IMR-90 (cell line): ENCODE measurements around the gene SLC48A1. TPM values are rescaled to one million over a fixed set of nuclear protein-coding genes. Genes with fewer than 3 reads are reported as not detected.
A peak's percentile ranks its signal among the peaks of the same experiment; 100 is the strongest.

Experiments used
- ATAC-seq: fragments of 200-7000 bp; cut with Tn5 transposase; 2 replicates; pipeline ENCODE4 v1.9.1; 2020; ENCODE audit warnings: low read depth, mild to moderate bottlenecking, moderate library complexity
- BruUV-seq: library from RNA; stranded (reverse); fragments of 400-500 nt; replicated peaks from 2 replicates; lab custom pipeline; 2021; lab: Mats Ljungman, UMichigan
- CTCF ChIA-PET: fragments of 300-600 bp; formaldehyde crosslinking; extraction: SDS; loops from one replicate; lab custom pipeline; 2021; ENCODE audit warnings: antibody characterized with exemption; lab: Yijun Ruan, JAX
- POLR2A ChIA-PET: fragments of 300-600 bp; sonication (Branson Sonifier 250); formaldehyde crosslinking; loops from one replicate; lab custom pipeline; 2022; ENCODE audit warnings: antibody characterized with exemption; ENCODE audit not compliant: unreplicated experiment; lab: Charles Lee
- DNase-seq: peaks from one replicate; pipeline ENCODE4 v3.0.0; 2013
- H2AFZ ChIP-seq: replicated peaks from 2 replicates; pipeline ENCODE3; 2013; ENCODE audit warnings: low read length, mild to moderate bottlenecking; ENCODE audit not compliant: poor library complexity
- H2AK5ac ChIP-seq: 2 replicates; pipeline ENCODE4 v1.6.1; 2013; ENCODE audit warnings: low read depth, low read length, inconsistent platforms
- H2AK9ac ChIP-seq: replicated peaks from 2 replicates; pipeline ENCODE3; 2013; ENCODE audit warnings: mild to moderate bottlenecking, low read depth, low read length, moderate library complexity; ENCODE audit not compliant: poor library complexity
- H2BK120ac ChIP-seq: 2 replicates; pipeline ENCODE4 v1.6.1; 2013; ENCODE audit warnings: low read depth, low read length, inconsistent platforms
- H2BK15ac ChIP-seq: 3 replicates; pipeline ENCODE4 v1.6.1; 2013; ENCODE audit warnings: low read depth, low read length, inconsistent platforms
- H2BK20ac ChIP-seq: 2 replicates; pipeline ENCODE4 v1.6.1; 2013; ENCODE audit warnings: low read depth, mild to moderate bottlenecking, inconsistent platforms, low read length, moderate library complexity
- H2BK5ac ChIP-seq: 2 replicates; pipeline ENCODE4 v1.6.1; 2013; ENCODE audit warnings: mild to moderate bottlenecking, low read depth, low read length, inconsistent platforms; ENCODE audit not compliant: poor library complexity, severe bottlenecking
- H3K14ac ChIP-seq: replicated peaks from 2 replicates; pipeline ENCODE4 v1.6.1; 2013; ENCODE audit warnings: low read depth, low read length, inconsistent platforms
- H3K18ac ChIP-seq: 2 replicates; pipeline ENCODE4 v1.6.1; 2013; ENCODE audit warnings: low read depth, low read length, control low read depth
- H3K23ac ChIP-seq: 2 replicates; pipeline ENCODE4 v1.6.1; 2013; ENCODE audit warnings: low read depth, low read length, inconsistent platforms
- H3K27ac ChIP-seq: 2 replicates; pipeline ENCODE4 v1.5.1; 2013; ENCODE audit warnings: mild to moderate bottlenecking, control low read depth, low read length; ENCODE audit not compliant: insufficient read depth
- H3K27me3 ChIP-seq: 2 replicates; pipeline ENCODE4 v1.6.1; 2013; ENCODE audit warnings: low read length; ENCODE audit not compliant: control insufficient read depth, insufficient read depth
- H3K36me3 ChIP-seq: 2 replicates; pipeline ENCODE4 v1.6.1; 2013; ENCODE audit warnings: low read length, mixed read lengths; ENCODE audit not compliant: control insufficient read depth, insufficient read depth
- H3K4ac ChIP-seq: 2 replicates; pipeline ENCODE4 v1.6.1; 2013; ENCODE audit warnings: low read depth, low read length, inconsistent platforms
- H3K4me1 ChIP-seq: 2 replicates; pipeline ENCODE4 v1.6.1; 2013; ENCODE audit warnings: low read length, mixed read lengths; ENCODE audit not compliant: control insufficient read depth, insufficient read depth
- H3K4me2 ChIP-seq: 2 replicates; pipeline ENCODE4 v1.6.1; 2013; ENCODE audit warnings: low read depth, mild to moderate bottlenecking, control low read depth, low read length, moderate library complexity
- H3K4me3 ChIP-seq: 2 replicates; pipeline ENCODE4 v1.5.1; 2013; ENCODE audit warnings: low read depth, mild to moderate bottlenecking, control low read depth, low read length, moderate library complexity; ENCODE audit not compliant: insufficient read depth
- H3K56ac ChIP-seq: 2 replicates; pipeline ENCODE4 v1.6.1; 2013; ENCODE audit warnings: low read length, inconsistent platforms; ENCODE audit not compliant: insufficient read depth; ENCODE audit errors: extremely low read depth
- H3K79me1 ChIP-seq, 2 experiments: 2 replicates each; pipeline ENCODE4 v1.6.1; 2013; ENCODE audit warnings: low read length in 2 of 2, inconsistent platforms in 1 of 2, low read depth in 1 of 2
- H3K9ac ChIP-seq: 2 replicates; pipeline ENCODE4 v1.6.1; 2013; ENCODE audit warnings: low read depth, low read length, control low read depth
- H3K9me1 ChIP-seq: 2 replicates; pipeline ENCODE4 v1.6.1; 2013; ENCODE audit warnings: low read length, inconsistent platforms; ENCODE audit not compliant: insufficient read depth
- H3K9me3 ChIP-seq: 2 replicates; pipeline ENCODE4 v1.6.1; 2013; ENCODE audit warnings: low read length; ENCODE audit not compliant: control insufficient read depth, insufficient read depth
- H4K20me1 ChIP-seq: 2 replicates; pipeline ENCODE4 v1.6.1; 2013; ENCODE audit warnings: low read length, inconsistent platforms; ENCODE audit not compliant: insufficient read depth
- H4K5ac ChIP-seq: 2 replicates; pipeline ENCODE4 v1.6.1; 2013; ENCODE audit warnings: mild to moderate bottlenecking, low read depth, low read length, control low read depth
- H4K8ac ChIP-seq, 2 experiments: 2 replicates each; pipeline ENCODE4 v1.6.1; 2013; ENCODE audit warnings: low read depth in 2 of 2, low read length in 2 of 2, control low read depth in 1 of 2, inconsistent platforms in 1 of 2
- H4K91ac ChIP-seq: 2 replicates; pipeline ENCODE4 v1.6.1; 2013; ENCODE audit warnings: low read depth, low read length, inconsistent platforms; ENCODE audit not compliant: insufficient read depth
- BHLHE40 ChIP-seq: fragments of 150-350 bp; IDR thresholded peaks from 2 replicates; pipeline ENCODE4 v1.6.1; 2016; ENCODE audit warnings: mild to moderate bottlenecking, low read depth, low read length
- CEBPB ChIP-seq: IDR thresholded peaks from 2 replicates; pipeline ENCODE4 v1.6.1; 2012; ENCODE audit warnings: low read depth, low read length, improper control_type of control experiment
- CHD1 ChIP-seq: IDR thresholded peaks from 2 replicates; pipeline ENCODE4 v1.6.1; 2012; ENCODE audit warnings: low read depth, low read length, improper control_type of control experiment
- FOS ChIP-seq: fragments of 150-350 bp; IDR thresholded peaks from 2 replicates; pipeline ENCODE4 v1.6.1; 2016; ENCODE audit warnings: low read depth, low read length
- NFE2L2 ChIP-seq: fragments of 150-350 bp; IDR thresholded peaks from 2 replicates; pipeline ENCODE4 v1.6.1; 2016; ENCODE audit warnings: low read depth, mild to moderate bottlenecking, low read length
- RFX5 ChIP-seq: IDR thresholded peaks from 2 replicates; pipeline ENCODE4 v1.8.0; 2012; ENCODE audit warnings: low read depth, mild to moderate bottlenecking, low read length, moderate library complexity
- WGBS, 2 experiments: methylation state at CpG; one replicate each; pipeline versions ENCODE4 v1.1.5 to v1.1.7; 2013; ENCODE audit warnings: missing lambda C conversion rate in 2 of 2; ENCODE audit not compliant: insufficient read length in 1 of 2; ENCODE audit errors: extremely low coverage in 2 of 2; 5-methylcytosine and 5-hydroxymethylcytosine counted together
- dilution Hi-C: fragments of 300-500 bp; cut with HindIII; formaldehyde crosslinking; loops from one replicate; pipeline ENCODE4 v1.14.3; 2018; ENCODE audit warnings: low sequenced_read_pairs; ENCODE audit not compliant: unreplicated experiment
- in situ Hi-C: fragments of 300-500 bp; cut with MboI; formaldehyde crosslinking; loops from 3 replicates; pipeline ENCODE4 v1.14.3; 2019; ENCODE audit warnings: low sequenced_read_pairs, inconsistent platforms, mixed read lengths
- intact Hi-C: fragments of 100-400 bp; cut with micrococcal nuclease; formaldehyde crosslinking; loops from 2 replicates; pipeline ENCODE4 v1.10.0; 2022
- polyA plus RNA-seq, 3 experiments: library from polyadenylated mRNA; depleted of rRNA; stranded (reverse); fragments of >200 nt; gene quantifications; 2 replicates each; pipeline ENCODE4 v1.2.3, GENCODE V29; 2012; ENCODE audit warnings: low replicate concordance in 1 of 3
- total RNA-seq: library from RNA; depleted of rRNA; stranded (reverse); fragments of >200 nt; gene quantifications from 2 replicates; pipeline ENCODE4 v1.2.3, GENCODE V29; 2012

SLC48A1 gene
- total and polyA plus RNA-seq, 2 of the 4 experiments (the other 2 are of a cell fraction) = 4.8 to 5.9 TPM

GRCh38 chr12:47754126-47754525 lies 18.9 kb upstream of the SLC48A1 start:
- Histone ChIP-seq H4K91ac (peak overlapping the region; percentile 5; the same call in 1 of the 2 replicates), H3K14ac (peak overlapping the region; percentile 68), H3K4me3 (no peak overlapping the region), H3K4me1 (peaks cover 17% of the 10 kb centered on the region), H3K4me2 (no peak overlapping the region), H2AFZ (no peak overlapping the region), H3K23ac (peak overlapping the region; percentile 80; the same call in 1 of the 2 replicates), H2BK15ac (no peak overlapping the region), H2BK120ac (0 out of 2 replicates have a peak overlapping the region, but pooled peaks have one; percentile 26), H3K9me1 (peaks cover 13% of the 10 kb centered on the region; the same call in 1 of the 2 replicates), H4K8ac (no peak overlapping the region; a peak in 1 of 4 replicates), H3K27ac (no peak overlapping the region), H3K36me3 (no peaks in the 10 kb centered on the region), H3K18ac (no peak overlapping the region), H3K4ac (peak overlapping the region; percentile 64; the same call in 1 of the 2 replicates), H3K56ac (no peak overlapping the region), H4K5ac (no peak overlapping the region), H3K9ac (no peak overlapping the region), H2BK5ac (no peak overlapping the region), H3K27me3 (no peaks in the 10 kb centered on the region), H3K9me3 (no peaks in the 10 kb centered on the region), H2AK9ac (peak overlapping the region; percentile 5), H4K20me1 (no peaks in the 10 kb centered on the region), H2BK20ac (no peak overlapping the region; the same call in 1 of the 2 replicates), H2AK5ac (no peak overlapping the region), H3K79me1 (no peaks in the 10 kb centered on the region)
- WGBS, 2 experiments = 100% methylated on average over 3 of the region's 4 CpGs; no CpG with 5 or more reads in 1 of the 2 experiments
- intact Hi-C loops (no loop called here), dilution Hi-C loops (no loop called here), in situ Hi-C loops (no loop called here)
- no peak for ATAC-seq
- no TSS peak for BruUV-seq
- no peak for DNase-seq
- ChIA-PET CTCF (interaction anchor here (0.8 kb wide), 1 partner anchor 11 kb away, joined by 3 read pairs; no protein-coding TSS in a partner anchor), POLR2A (no interaction called here)
- TF ChIP-seq FOS (no peak), CEBPB (no peak), RFX5 (no peak), CHD1 (no peak), NFE2L2 (no peak), BHLHE40 (no peak)
